Measurements from ENCODE around the gene CFAP46. TPM values are rescaled to one million over a fixed set of nuclear protein-coding genes. Genes with fewer than 3 reads are reported as not detected.

The CFAP46 gene
- total RNA-seq, 1 experiment from 2014 or later, result 3.3 TPM

DNA sequence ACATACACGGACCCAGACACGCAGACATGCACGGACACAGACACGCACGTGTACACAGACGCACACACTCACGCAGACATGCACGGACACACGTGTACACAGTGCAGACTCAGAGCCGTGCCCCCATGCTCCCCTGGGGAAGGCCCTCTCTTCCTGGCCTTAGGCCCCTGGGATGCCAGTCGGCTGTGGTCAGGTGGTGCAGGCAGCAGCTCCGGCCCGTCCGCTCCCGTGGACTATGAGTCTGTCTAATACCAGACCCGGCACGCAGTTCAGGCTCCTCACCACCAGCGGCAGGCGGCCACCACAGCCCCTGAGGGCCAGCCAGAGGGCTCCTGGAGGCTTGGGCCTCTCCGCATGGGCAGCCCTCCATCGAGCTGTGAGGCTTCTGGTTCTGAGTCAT lies 104.5 kb downstream of the CFAP46 start (continued):
- TF ChIP-seq, protein P1, sequence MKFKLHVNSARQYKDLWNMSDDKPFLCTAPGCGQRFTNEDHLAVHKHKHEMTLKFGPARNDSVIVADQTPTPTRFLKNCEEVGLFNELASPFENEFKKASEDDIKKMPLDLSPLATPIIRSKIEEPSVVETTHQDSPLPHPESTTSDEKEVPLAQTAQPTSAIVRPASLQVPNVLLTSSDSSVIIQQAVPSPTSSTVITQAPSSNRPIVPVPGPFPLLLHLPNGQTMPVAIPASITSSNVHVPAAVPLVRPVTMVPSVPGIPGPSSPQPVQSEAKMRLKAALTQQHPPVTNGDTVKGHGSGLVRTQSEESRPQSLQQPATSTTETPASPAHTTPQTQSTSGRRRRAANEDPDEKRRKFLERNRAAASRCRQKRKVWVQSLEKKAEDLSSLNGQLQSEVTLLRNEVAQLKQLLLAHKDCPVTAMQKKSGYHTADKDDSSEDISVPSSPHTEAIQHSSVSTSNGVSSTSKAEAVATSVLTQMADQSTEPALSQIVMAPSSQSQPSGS (CRISPR knock-in tag; IDR thresholded peaks at IDR 0.05; ENCODE audit: borderline replicate concordance, low read depth), result no peak
- no peak for TF ChIP-seq ZNF121 (CRISPR knock-in tag; IDR thresholded peaks at IDR 0.05)

DNA sequence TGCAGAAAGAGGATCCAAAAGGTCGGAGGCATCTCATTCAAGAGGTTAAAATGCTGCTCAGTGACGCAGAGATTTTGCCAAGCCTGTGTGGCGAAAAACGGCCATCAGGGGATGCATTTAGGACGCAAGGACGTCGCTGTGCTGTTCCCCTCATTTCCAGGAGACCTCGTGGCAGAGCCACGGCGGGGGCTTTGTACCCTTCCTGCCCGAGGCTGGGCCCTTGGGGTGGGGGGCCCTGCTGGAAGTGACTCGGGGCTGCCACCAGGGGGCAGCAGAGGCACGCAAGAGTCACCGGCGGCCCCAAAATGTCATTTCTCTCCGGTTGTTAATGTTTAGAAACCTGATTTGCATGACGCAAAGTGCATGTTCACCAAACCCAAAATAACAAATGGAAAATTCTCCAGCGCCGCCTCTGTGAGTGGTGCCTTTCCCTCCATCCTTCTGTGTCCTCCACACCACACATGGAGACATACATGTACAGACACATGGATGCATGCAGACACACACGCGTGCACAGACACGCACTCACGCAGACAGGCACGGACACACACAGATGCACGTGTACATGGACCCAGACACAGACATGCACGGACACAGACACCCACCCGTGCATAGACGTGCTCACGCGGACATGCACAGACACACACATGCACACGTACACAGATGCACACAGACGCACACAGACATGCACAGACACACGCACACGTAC lies 105.4 kb downstream of the CFAP46 start:
- peaks cover under 1% of the 10 kb centered on the region for H3K36me3 Mint-ChIP-seq
- ChIA-PET POLR2A (no interaction called here), CTCF (no interaction called here)
- H3K27me3 Mint-ChIP-seq (ENCODE audit: low read depth), result no peaks in the 10 kb centered on the region
- no peak overlapping the region for H3K4me3 Mint-ChIP-seq
- H3K4me1 Mint-ChIP-seq, result 0 out of 2 replicates have a peak, but pooled peaks cover 2% of the 10 kb centered on the region
- peaks cover 9% of the 10 kb centered on the region for H3K9me3 Mint-ChIP-seq
- ATAC-seq, result peak; percentile 76
- peak overlapping the region; percentile 28; the same call in 1 of the 2 replicates for H3K27ac Mint-ChIP-seq
- DNase-seq (ENCODE audit: low spot score), result peak; percentile 61
- TF ChIP-seq, protein P2, sequence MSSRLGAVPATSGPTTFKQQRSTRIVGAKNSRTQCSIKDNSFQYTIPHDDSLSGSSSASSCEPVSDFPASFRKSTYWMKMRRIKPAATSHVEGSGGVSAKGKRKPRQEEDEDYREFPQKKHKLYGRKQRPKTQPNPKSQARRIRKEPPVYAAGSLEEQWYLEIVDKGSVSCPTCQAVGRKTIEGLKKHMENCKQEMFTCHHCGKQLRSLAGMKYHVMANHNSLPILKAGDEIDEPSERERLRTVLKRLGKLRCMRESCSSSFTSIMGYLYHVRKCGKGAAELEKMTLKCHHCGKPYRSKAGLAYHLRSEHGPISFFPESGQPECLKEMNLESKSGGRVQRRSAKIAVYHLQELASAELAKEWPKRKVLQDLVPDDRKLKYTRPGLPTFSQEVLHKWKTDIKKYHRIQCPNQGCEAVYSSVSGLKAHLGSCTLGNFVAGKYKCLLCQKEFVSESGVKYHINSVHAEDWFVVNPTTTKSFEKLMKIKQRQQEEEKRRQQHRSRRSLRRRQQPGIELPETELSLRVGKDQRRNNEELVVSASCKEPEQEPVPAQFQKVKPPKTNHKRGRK (CRISPR knock-in tag; IDR thresholded peaks at IDR 0.05; ENCODE audit: borderline replicate concordance), result no peak
- TF ChIP-seq, protein P3, sequence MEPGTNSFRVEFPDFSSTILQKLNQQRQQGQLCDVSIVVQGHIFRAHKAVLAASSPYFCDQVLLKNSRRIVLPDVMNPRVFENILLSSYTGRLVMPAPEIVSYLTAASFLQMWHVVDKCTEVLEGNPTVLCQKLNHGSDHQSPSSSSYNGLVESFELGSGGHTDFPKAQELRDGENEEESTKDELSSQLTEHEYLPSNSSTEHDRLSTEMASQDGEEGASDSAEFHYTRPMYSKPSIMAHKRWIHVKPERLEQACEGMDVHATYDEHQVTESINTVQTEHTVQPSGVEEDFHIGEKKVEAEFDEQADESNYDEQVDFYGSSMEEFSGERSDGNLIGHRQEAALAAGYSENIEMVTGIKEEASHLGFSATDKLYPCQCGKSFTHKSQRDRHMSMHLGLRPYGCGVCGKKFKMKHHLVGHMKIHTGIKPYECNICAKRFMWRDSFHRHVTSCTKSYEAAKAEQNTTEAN (CRISPR knock-in tag; IDR thresholded peaks at IDR 0.05), result no peak
- TF ChIP-seq, protein P4, sequence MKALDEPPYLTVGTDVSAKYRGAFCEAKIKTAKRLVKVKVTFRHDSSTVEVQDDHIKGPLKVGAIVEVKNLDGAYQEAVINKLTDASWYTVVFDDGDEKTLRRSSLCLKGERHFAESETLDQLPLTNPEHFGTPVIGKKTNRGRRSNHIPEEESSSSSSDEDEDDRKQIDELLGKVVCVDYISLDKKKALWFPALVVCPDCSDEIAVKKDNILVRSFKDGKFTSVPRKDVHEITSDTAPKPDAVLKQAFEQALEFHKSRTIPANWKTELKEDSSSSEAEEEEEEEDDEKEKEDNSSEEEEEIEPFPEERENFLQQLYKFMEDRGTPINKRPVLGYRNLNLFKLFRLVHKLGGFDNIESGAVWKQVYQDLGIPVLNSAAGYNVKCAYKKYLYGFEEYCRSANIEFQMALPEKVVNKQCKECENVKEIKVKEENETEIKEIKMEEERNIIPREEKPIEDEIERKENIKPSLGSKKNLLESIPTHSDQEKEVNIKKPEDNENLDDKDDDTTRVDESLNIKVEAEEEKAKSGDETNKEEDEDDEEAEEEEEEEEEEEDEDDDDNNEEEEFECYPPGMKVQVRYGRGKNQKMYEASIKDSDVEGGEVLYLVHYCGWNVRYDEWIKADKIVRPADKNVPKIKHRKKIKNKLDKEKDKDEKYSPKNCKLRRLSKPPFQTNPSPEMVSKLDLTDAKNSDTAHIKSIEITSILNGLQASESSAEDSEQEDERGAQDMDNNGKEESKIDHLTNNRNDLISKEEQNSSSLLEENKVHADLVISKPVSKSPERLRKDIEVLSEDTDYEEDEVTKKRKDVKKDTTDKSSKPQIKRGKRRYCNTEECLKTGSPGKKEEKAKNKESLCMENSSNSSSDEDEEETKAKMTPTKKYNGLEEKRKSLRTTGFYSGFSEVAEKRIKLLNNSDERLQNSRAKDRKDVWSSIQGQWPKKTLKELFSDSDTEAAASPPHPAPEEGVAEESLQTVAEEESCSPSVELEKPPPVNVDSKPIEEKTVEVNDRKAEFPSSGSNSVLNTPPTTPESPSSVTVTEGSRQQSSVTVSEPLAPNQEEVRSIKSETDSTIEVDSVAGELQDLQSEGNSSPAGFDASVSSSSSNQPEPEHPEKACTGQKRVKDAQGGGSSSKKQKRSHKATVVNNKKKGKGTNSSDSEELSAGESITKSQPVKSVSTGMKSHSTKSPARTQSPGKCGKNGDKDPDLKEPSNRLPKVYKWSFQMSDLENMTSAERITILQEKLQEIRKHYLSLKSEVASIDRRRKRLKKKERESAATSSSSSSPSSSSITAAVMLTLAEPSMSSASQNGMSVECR (CRISPR knock-in tag; IDR thresholded peaks at IDR 0.05; ENCODE audit: borderline replicate concordance), result no peak
- TF ChIP-seq ZNF671 (CRISPR knock-in tag; IDR thresholded peaks at IDR 0.05) (no peak), ZBTB21 (CRISPR knock-in tag; IDR thresholded peaks at IDR 0.05; ENCODE audit: borderline replicate concordance) (no peak), JAZF1 (CRISPR knock-in tag; IDR thresholded peaks at IDR 0.05) (no peak), GABPB1 (CRISPR knock-in tag; IDR thresholded peaks at IDR 0.05) (no peak), SMAD3 (CRISPR knock-in tag; IDR thresholded peaks at IDR 0.05; ENCODE audit: borderline replicate concordance) (no peak), ETV6 (CRISPR knock-in tag; IDR thresholded peaks at IDR 0.05) (no peak), ZNF138 (CRISPR knock-in tag; conservative IDR thresholded peaks at IDR 0.05) (no peak), ZNF317 (CRISPR knock-in tag; IDR thresholded peaks at IDR 0.05; ENCODE audit: borderline replicate concordance, low read depth) (no peak), NR3C1 (CRISPR knock-in tag; conservative IDR thresholded peaks at IDR 0.05; ENCODE audit: low read depth) (0 out of 2 replicates have a peak, but pooled peaks have one; percentile 55), CBFB (CRISPR knock-in tag; IDR thresholded peaks at IDR 0.05; ENCODE audit: low read depth) (0 out of 2 replicates have a peak, but pooled peaks have one; percentile 30), FOXJ3 (CRISPR knock-in tag; IDR thresholded peaks at IDR 0.05; ENCODE audit: borderline replicate concordance) (no peak), ZNF121 (CRISPR knock-in tag; IDR thresholded peaks at IDR 0.05) (no peak)
- TF ChIP-seq, protein P5, sequence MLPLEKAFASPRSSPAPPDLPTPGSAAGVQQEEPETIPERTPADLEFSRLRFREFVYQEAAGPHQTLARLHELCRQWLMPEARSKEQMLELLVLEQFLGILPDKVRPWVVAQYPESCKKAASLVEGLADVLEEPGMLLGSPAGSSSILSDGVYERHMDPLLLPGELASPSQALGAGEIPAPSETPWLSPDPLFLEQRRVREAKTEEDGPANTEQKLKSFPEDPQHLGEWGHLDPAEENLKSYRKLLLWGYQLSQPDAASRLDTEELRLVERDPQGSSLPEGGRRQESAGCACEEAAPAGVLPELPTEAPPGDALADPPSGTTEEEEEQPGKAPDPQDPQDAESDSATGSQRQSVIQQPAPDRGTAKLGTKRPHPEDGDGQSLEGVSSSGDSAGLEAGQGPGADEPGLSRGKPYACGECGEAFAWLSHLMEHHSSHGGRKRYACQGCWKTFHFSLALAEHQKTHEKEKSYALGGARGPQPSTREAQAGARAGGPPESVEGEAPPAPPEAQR (CRISPR knock-in tag; IDR thresholded peaks at IDR 0.05), result no peak
- TF ChIP-seq, protein P6, sequence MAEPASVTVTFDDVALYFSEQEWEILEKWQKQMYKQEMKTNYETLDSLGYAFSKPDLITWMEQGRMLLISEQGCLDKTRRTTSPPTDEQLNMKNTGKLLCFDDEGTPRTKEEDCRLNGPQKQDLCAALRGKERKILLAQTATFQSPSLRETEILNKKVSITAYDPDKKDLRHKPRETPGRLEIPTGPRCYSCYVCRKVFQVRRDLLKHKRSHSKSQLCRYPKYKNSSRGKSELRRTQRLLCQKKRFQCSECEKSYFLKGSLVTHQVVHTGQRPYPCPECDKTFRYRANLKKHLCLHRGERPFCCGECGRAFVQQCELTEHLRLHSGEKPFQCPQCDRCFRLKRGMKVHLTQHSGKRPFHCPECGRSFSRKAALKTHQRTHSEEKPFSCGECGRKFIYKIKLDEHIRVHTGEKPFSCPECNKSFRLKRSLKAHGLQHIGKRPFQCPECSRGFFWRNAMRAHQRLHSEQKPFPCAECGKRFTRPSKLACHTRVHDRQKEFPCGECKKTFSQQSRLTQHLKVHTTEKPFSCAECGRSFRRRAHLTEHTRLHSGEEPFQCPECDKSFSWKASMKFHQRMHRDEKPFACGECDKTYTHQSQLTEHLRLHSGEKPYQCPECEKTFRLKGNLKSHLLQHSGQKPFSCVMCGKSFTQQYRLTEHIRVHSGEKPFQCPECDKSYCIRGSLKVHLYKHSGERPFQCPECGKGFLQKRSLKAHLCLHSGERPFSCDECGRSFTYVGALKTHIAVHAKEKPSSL (CRISPR knock-in tag; conservative IDR thresholded peaks at IDR 0.05), result no peak
- TF ChIP-seq, protein P7, sequence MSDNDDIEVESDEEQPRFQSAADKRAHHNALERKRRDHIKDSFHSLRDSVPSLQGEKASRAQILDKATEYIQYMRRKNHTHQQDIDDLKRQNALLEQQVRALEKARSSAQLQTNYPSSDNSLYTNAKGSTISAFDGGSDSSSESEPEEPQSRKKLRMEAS (CRISPR knock-in tag; IDR thresholded peaks at IDR 0.05), result peak; percentile 59; the same call in 1 of the 2 replicates
